H1 (cell line): ENCODE data around the gene FLCN. TPM values are rescaled to one million over a fixed set of nuclear protein-coding genes. Genes with fewer than 3 reads are reported as not detected.

Experiments used
- CTCF ChIA-PET: fragments of 300-600 bp; sonication (Branson Sonifier 250); formaldehyde crosslinking; loops from one replicate; lab custom pipeline; 2021; ENCODE audit not compliant: partially characterized antibody; lab: Charles Lee
- POLR2A ChIA-PET: fragments of 300-600 bp; sonication (Branson Sonifier 250); formaldehyde crosslinking; loops from one replicate; lab custom pipeline; 2021; ENCODE audit warnings: inconsistent platforms; ENCODE audit not compliant: partially characterized antibody; lab: Charles Lee
- DNase-seq, 2 experiments: peaks; one replicate each; pipeline versions ENCODE4 v3.0.0 to v3.0.0-alpha.2; 2010 to 2022; ENCODE audit warnings: low spot score in 2 of 2, low read depth in 1 of 2, mixed read lengths in 1 of 2
- FAIRE-seq: peaks from 2 replicates; lab custom pipeline; 2011; peaks lifted over from hg19 to GRCh38; lab: Jason Lieb, UNC
- H2AFZ ChIP-seq: 2 replicates; pipeline ENCODE4 v1.8.1; 2012; ENCODE audit warnings: low read length, inconsistent platforms
- H2AK5ac ChIP-seq: 2 replicates; pipeline ENCODE4 v1.6.1; 2013; ENCODE audit warnings: low read depth, low read length
- H2BK120ac ChIP-seq: replicated peaks from 2 replicates; pipeline ENCODE3; 2013; ENCODE audit warnings: low read depth, low read length, inconsistent platforms
- H2BK12ac ChIP-seq: 2 replicates; pipeline ENCODE4 v1.6.1; 2013; ENCODE audit warnings: low read depth, low read length
- H2BK15ac ChIP-seq: 2 replicates; pipeline ENCODE4 v1.6.1; 2013; ENCODE audit warnings: low read length
- H2BK20ac ChIP-seq: 2 replicates; pipeline ENCODE4 v1.6.1; 2013; ENCODE audit warnings: low read length
- H2BK5ac ChIP-seq: 2 replicates; pipeline ENCODE4 v1.6.1; 2013; ENCODE audit warnings: low read depth, low read length
- H3K14ac ChIP-seq: 2 replicates; pipeline ENCODE4 v1.6.1; 2013; ENCODE audit warnings: inconsistent platforms; ENCODE audit not compliant: insufficient read length
- H3K18ac ChIP-seq: 2 replicates; pipeline ENCODE4 v1.6.1; 2013; ENCODE audit warnings: low read length; ENCODE audit errors: extremely low read depth
- H3K23ac ChIP-seq: 2 replicates; pipeline ENCODE4 v1.6.1; 2013; ENCODE audit warnings: inconsistent platforms; ENCODE audit not compliant: insufficient read length
- H3K23me2 ChIP-seq: 2 replicates; pipeline ENCODE4 v1.6.1; 2013; ENCODE audit warnings: low read depth, low read length
- H3K27ac ChIP-seq: 2 replicates; pipeline ENCODE4 v1.6.1; 2011; ENCODE audit warnings: low read depth, low read length, inconsistent platforms
- H3K27me3 ChIP-seq, 4 experiments: replicated peaks in 1 of 4; 1 replicate in 1 of 4; 2 replicates in 3 of 4; pipeline versions ENCODE4 v1.6.1 to v1.8.1; 2011 to 2013; ENCODE audit warnings: low read length in 3 of 4, mild to moderate bottlenecking in 3 of 4, inconsistent platforms in 2 of 4, mixed read lengths in 2 of 4, moderate library complexity in 1 of 4; ENCODE audit not compliant: control insufficient read depth in 3 of 4, insufficient read depth in 3 of 4; ENCODE audit errors: extremely low read depth in 1 of 4
- H3K36me3 ChIP-seq, 4 experiments: 2 replicates each; pipeline versions ENCODE4 v1.6.1 to v1.8.1; 2011 to 2013; ENCODE audit warnings: mild to moderate bottlenecking in 4 of 4, low read length in 3 of 4, moderate library complexity in 2 of 4, control low read depth in 1 of 4, inconsistent platforms in 1 of 4; ENCODE audit not compliant: insufficient read depth in 4 of 4, control insufficient read depth in 2 of 4
- H3K4ac ChIP-seq: replicated peaks from 2 replicates; pipeline ENCODE3; 2013; ENCODE audit warnings: low read length, low read depth, mixed read lengths, inconsistent platforms; ENCODE audit not compliant: insufficient read length
- H3K4me1 ChIP-seq, 4 experiments: replicated peaks in 1 of 4; 1 replicate in 1 of 4; 2 replicates in 3 of 4; pipeline versions ENCODE4 v1.6.1 to v1.8.1; 2011 to 2013; ENCODE audit warnings: low read length in 3 of 4, inconsistent platforms in 2 of 4, mixed read lengths in 1 of 4; ENCODE audit not compliant: insufficient read depth in 4 of 4, control insufficient read depth in 3 of 4
- H3K4me2 ChIP-seq, 2 experiments: 2 replicates each; pipeline versions ENCODE4 v1.6.1 to v1.8.1; 2011 to 2013; ENCODE audit warnings: low read depth in 2 of 2, low read length in 2 of 2, control low read depth in 1 of 2, inconsistent platforms in 1 of 2, mild to moderate bottlenecking in 1 of 2; ENCODE audit not compliant: insufficient read depth in 1 of 2
- H3K4me3 ChIP-seq, 4 experiments: fragments of 200-600, 300-600 bp in 1 of 4; sonication (generic), shearing (Covaris generic), sonication (Bioruptor Twin) in 1 of 4; 2 replicates each; pipeline versions ENCODE4 v1.5.1 to v1.8.1; 2011 to 2016; ENCODE audit warnings: low read length in 4 of 4, low read depth in 3 of 4, control low read depth in 2 of 4, inconsistent platforms in 2 of 4, mild to moderate bottlenecking in 2 of 4, mixed read lengths in 1 of 4, moderate library complexity in 1 of 4; ENCODE audit not compliant: insufficient read depth in 2 of 4; ENCODE audit errors: extremely low read depth in 1 of 4
- H3K56ac ChIP-seq: replicated peaks from 2 replicates; pipeline ENCODE3; 2013; ENCODE audit warnings: low read depth, mild to moderate bottlenecking, mixed read lengths, low read length, inconsistent platforms; ENCODE audit not compliant: insufficient read length
- H3K79me1 ChIP-seq: 2 replicates; pipeline ENCODE4 v1.6.1; 2013; ENCODE audit warnings: low read depth, low read length, control low read depth
- H3K79me2 ChIP-seq, 2 experiments: 2 replicates each; pipeline versions ENCODE4 v1.6.1 to v1.8.1; 2012 to 2013; ENCODE audit warnings: low read length in 2 of 2, mild to moderate bottlenecking in 2 of 2, inconsistent platforms in 1 of 2; ENCODE audit not compliant: insufficient read depth in 2 of 2, control insufficient read depth in 1 of 2
- H3K9ac ChIP-seq, 4 experiments: replicated peaks in 1 of 4; 1 replicate in 1 of 4; 2 replicates in 3 of 4; pipeline versions ENCODE4 v1.6.1 to v1.8.1; 2011 to 2013; ENCODE audit warnings: low read depth in 3 of 4, low read length in 3 of 4, control low read depth in 2 of 4, mild to moderate bottlenecking in 2 of 4, moderate library complexity in 2 of 4, inconsistent platforms in 1 of 4; ENCODE audit errors: extremely low read depth in 1 of 4
- H3K9me3 ChIP-seq, 2 experiments: 2 replicates each; pipeline versions ENCODE4 v1.6.1 to v1.8.1; 2012 to 2013; ENCODE audit warnings: mild to moderate bottlenecking in 2 of 2, moderate library complexity in 2 of 2, control low read depth in 1 of 2, inconsistent platforms in 1 of 2, low read depth in 1 of 2, low read length in 1 of 2, mixed read lengths in 1 of 2; ENCODE audit not compliant: insufficient read depth in 2 of 2
- H4K20me1 ChIP-seq, 2 experiments: replicated peaks in 1 of 2; 2 replicates each; pipeline versions ENCODE3 to v1.8.1; 2011 to 2013; ENCODE audit warnings: inconsistent platforms in 2 of 2, low read length in 2 of 2, mild to moderate bottlenecking in 1 of 2; ENCODE audit not compliant: insufficient read depth in 2 of 2, control insufficient read depth in 1 of 2
- H4K5ac ChIP-seq: 2 replicates; pipeline ENCODE4 v1.6.1; 2013; ENCODE audit warnings: low read length, low read depth, mixed read lengths, inconsistent platforms; ENCODE audit not compliant: insufficient read length
- H4K8ac ChIP-seq: 2 replicates; pipeline ENCODE4 v1.8.0; 2013; ENCODE audit warnings: mild to moderate bottlenecking, moderate library complexity, low read length, inconsistent platforms; ENCODE audit not compliant: insufficient read depth; ENCODE audit errors: extremely low read depth
- H4K91ac ChIP-seq: replicated peaks from 2 replicates; pipeline ENCODE3; 2013; ENCODE audit warnings: low read length, mixed read lengths, inconsistent platforms; ENCODE audit not compliant: insufficient read length
- CHD2 ChIP-seq: IDR thresholded peaks from 2 replicates; pipeline ENCODE4 v1.6.1; 2012; ENCODE audit warnings: low read length, improper control_type of control experiment
- CREB1 ChIP-seq: IDR thresholded peaks from 2 replicates; pipeline ENCODE4 v1.6.1; 2012; ENCODE audit warnings: inconsistent platforms
- CTBP2 ChIP-seq: IDR thresholded peaks from 2 replicates; pipeline ENCODE4 v1.7.0; 2011; ENCODE audit warnings: borderline replicate concordance, mild to moderate bottlenecking, moderate library complexity, mixed read lengths, low read length; ENCODE audit not compliant: insufficient read depth, insufficient read length
- EGR1 ChIP-seq: IDR thresholded peaks from 2 replicates; pipeline ENCODE4 v1.6.1; 2011; ENCODE audit warnings: low read depth, low read length, borderline replicate concordance
- GTF2F1 ChIP-seq: IDR thresholded peaks from 2 replicates; pipeline ENCODE4 v1.6.1; 2012; ENCODE audit warnings: low read depth, low read length, improper control_type of control experiment, borderline replicate concordance
- JUND ChIP-seq: IDR thresholded peaks from 2 replicates; pipeline ENCODE4 v1.6.1; 2011; ENCODE audit warnings: mild to moderate bottlenecking, improper control_type of control experiment, low read length
- KDM5A ChIP-seq: fragments of 200-600 bp; IDR thresholded peaks from 2 replicates; pipeline ENCODE4 v1.7.1; 2012; ENCODE audit warnings: mild to moderate bottlenecking, low read length, inconsistent platforms, mixed read lengths
- POU5F1 ChIP-seq: IDR thresholded peaks from 2 replicates; pipeline ENCODE4 v1.6.1; 2011; ENCODE audit warnings: low read depth, mild to moderate bottlenecking, low read length, moderate library complexity
- RAD21 ChIP-seq, 2 experiments: IDR thresholded peaks in 1 of 2; conservative IDR thresholded peaks in 1 of 2; 2 replicates each; pipeline ENCODE4 v1.6.1; 2011; ENCODE audit warnings: low read depth in 2 of 2, low read length in 2 of 2, improper control_type of control experiment in 1 of 2, inconsistent platforms in 1 of 2, mild to moderate bottlenecking in 1 of 2, moderate library complexity in 1 of 2
- RBBP5 ChIP-seq: IDR thresholded peaks from 2 replicates; pipeline ENCODE4 v1.7.1; 2012; ENCODE audit warnings: low read depth, mild to moderate bottlenecking, inconsistent platforms, low read length, moderate library complexity, borderline replicate concordance
- RNF2 ChIP-seq: fragments of 200-900, 300-1000 bp; sonication (generic); IDR thresholded peaks from 2 replicates; pipeline ENCODE4 v1.7.1; 2016; ENCODE audit warnings: borderline replicate concordance, low read depth, mild to moderate bottlenecking, antibody characterized with exemption, low read length; ENCODE audit not compliant: poor library complexity, severe bottlenecking; ENCODE audit errors: missing control alignments
- SIN3A ChIP-seq, 2 experiments: IDR thresholded peaks in 1 of 2; conservative IDR thresholded peaks in 1 of 2; 2 replicates each; pipeline ENCODE4 v1.6.1; 2011 to 2012; ENCODE audit warnings: low read length in 2 of 2, improper control_type of control experiment in 1 of 2, low read depth in 1 of 2, mild to moderate bottlenecking in 1 of 2
- WGBS, 2 experiments: shearing (Covaris generic) in 1 of 2; methylation state at CpG; one replicate each; pipeline versions ENCODE4 v1.1.6 to v1.1.7; 2013 to 2015; ENCODE audit warnings: low lambda C conversion rate in 2 of 2, mixed read lengths in 2 of 2, inconsistent platforms in 1 of 2, low coverage in 1 of 2, missing lambda C conversion rate in 1 of 2; ENCODE audit not compliant: insufficient replicate concordance in 2 of 2, insufficient coverage in 1 of 2, insufficient read length in 1 of 2; ENCODE audit errors: extremely low coverage in 1 of 2, missing lambda C conversion rate in 1 of 2; 5-methylcytosine and 5-hydroxymethylcytosine counted together
- polyA plus RNA-seq, 7 experiments: library from polyadenylated mRNA; depleted of rRNA in 3 of 7; stranded (reverse) in 5 of 7; unstranded in 2 of 7; fragments of >200 nt in 5 of 7; fragments of 200-250 nt in 2 of 7; gene quantifications; 1 replicate in 5 of 7; 2 replicates in 1 of 7; 4 replicates in 1 of 7; pipeline versions ENCODE4 v1.2.1 to v1.2.3, GENCODE V29; 2011 to 2013; ENCODE audit warnings: missing spikeins in 2 of 7, mixed read lengths in 2 of 7
- total RNA-seq: library from RNA; stranded (reverse); fragmentation: NEBNext Ultra II Directional; extraction: Animal tissue kit (Norgen Biotek cat#: 25700); gene quantifications from 2 replicates; pipeline ENCODE4 v1.2.1, GENCODE V29; 2021
- TF ChIP-seq, protein P1 (sequence below): IDR thresholded peaks from 2 replicates; pipeline ENCODE4 v1.6.1; 2012; ENCODE audit warnings: inconsistent platforms

The FLCN gene
- total and polyA plus RNA-seq, 2 of the 8 experiments (the other 6 are each of a cell fraction or from before 2014, with no cell fraction given), result 15.6 to 34.6 TPM

DNA sequence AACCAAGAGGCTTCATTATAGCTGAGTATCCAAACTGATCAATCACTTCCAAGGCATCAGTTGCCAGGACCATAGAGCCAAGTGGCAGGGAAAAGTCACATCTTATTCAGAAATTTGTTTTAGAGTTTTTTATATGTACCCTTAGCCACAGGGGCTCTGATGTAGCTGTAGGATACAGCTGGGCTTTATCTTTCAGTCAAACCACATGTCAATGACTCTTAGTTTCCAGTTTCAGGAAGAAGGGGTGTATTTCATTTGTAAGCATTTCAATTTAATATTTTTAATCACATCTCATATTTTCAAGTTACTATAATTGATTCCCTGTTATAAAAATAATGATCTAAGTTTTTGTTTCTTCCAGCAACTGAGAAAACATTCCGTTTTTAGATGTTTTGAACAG is 2.9 kb upstream of the FLCN start:
- H2BK20ac ChIP-seq, result no peak overlapping the region
- H4K20me1 ChIP-seq, result peaks cover 8 to 13% of the 10 kb centered on the region in 2 experiments
- H2BK15ac ChIP-seq, result no peak overlapping the region
- H3K4me1 ChIP-seq, result peaks cover 2 to 10% (median 5%) of the 10 kb centered on the region in 4 experiments; a peak in 5 of 7 replicates
- no peak overlapping the region for H2BK120ac ChIP-seq
- no peak overlapping the region for H3K4me3 ChIP-seq
- H2AFZ ChIP-seq, result no peak overlapping the region
- H3K4ac ChIP-seq, result no peak overlapping the region
- H3K79me1 ChIP-seq, result peaks cover 16% of the 10 kb centered on the region
- no peak overlapping the region for H4K5ac ChIP-seq
- H3K23ac ChIP-seq, result no peak overlapping the region
- WGBS, 2 experiments, result 82% methylated on average over 1 of the region's 1 CpG; no CpG with 5 or more reads in 1 of the 2 experiments
- POLR2A ChIA-PET, result interaction anchor here (0.7 kb wide), 1 partner anchor 112 kb away, joined by 3 read pairs; no protein-coding TSS in a partner anchor
- H3K79me2 ChIP-seq, result peaks cover 7 to 20% of the 10 kb centered on the region in 2 experiments; a peak in 3 of 4 replicates
- no peaks in the 10 kb centered on the region for H3K9me3 ChIP-seq
- no peaks in the 10 kb centered on the region for H3K36me3 ChIP-seq
- H3K56ac ChIP-seq, result no peak overlapping the region
- H3K14ac ChIP-seq, result no peak overlapping the region
- CTCF ChIA-PET, result no interaction called here
- no peak overlapping the region for H3K18ac ChIP-seq
- H3K27me3 ChIP-seq, result no peaks in the 10 kb centered on the region
- no peak overlapping the region for H3K9ac ChIP-seq
- H3K23me2 ChIP-seq, result peaks cover 9% of the 10 kb centered on the region
- no peak overlapping the region for H2BK5ac ChIP-seq
- H4K8ac ChIP-seq, result no peak overlapping the region
- H2AK5ac ChIP-seq, result no peak overlapping the region
- no peak overlapping the region for H3K27ac ChIP-seq
- H4K91ac ChIP-seq, result no peak overlapping the region
- FAIRE-seq, result no peak
- no peak overlapping the region for H3K4me2 ChIP-seq
- H2BK12ac ChIP-seq, result no peak overlapping the region
- no peak for DNase-seq
- TF ChIP-seq KDM5A, result no peak
- no peak for TF ChIP-seq JUND
- TF ChIP-seq POU5F1, result no peak
- no peak for TF ChIP-seq SIN3A (conservative IDR thresholded peaks at IDR 0.05 in 1 of 2, IDR thresholded peaks at IDR 0.05 in 1 of 2; ENCODE audit: low read depth in 1 of 2, low read length in 2 of 2)
- TF ChIP-seq RNF2, result no peak
- no peak for TF ChIP-seq GTF2F1
- TF ChIP-seq EGR1, result no peak
- TF ChIP-seq, protein P1, sequence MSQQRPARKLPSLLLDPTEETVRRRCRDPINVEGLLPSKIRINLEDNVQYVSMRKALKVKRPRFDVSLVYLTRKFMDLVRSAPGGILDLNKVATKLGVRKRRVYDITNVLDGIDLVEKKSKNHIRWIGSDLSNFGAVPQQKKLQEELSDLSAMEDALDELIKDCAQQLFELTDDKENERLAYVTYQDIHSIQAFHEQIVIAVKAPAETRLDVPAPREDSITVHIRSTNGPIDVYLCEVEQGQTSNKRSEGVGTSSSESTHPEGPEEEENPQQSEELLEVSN, result no peak
- no peak for TF ChIP-seq RAD21 (IDR thresholded peaks at IDR 0.05 in 1 of 2, conservative IDR thresholded peaks at IDR 0.05 in 1 of 2; ENCODE audit: low read depth in 2 of 2, low read length in 2 of 2)
- no peak for TF ChIP-seq RBBP5
- no peak for TF ChIP-seq CTBP2
- TF ChIP-seq CHD2, result no peak
- no peak for TF ChIP-seq CREB1
